ENCODE measurements around the gene CACNB2. TPM values are rescaled to one million over a fixed set of nuclear protein-coding genes. Genes with fewer than 3 reads are reported as not detected.

The CACNB2 gene
- polyA plus RNA-seq, 2 of the 4 experiments (the other 2 are of a cell fraction) = not detected

GRCh38 chr10:18197706-18198105 is 57.5 kb downstream of the CACNB2 start:
- H3K9me3 ChIP-seq = no peaks in the 10 kb centered on the region
- WGBS (ENCODE audit: missing lambda C conversion rate) = 26% methylated on average over 2 of the region's 2 CpGs
- ChIA-PET POLR2A (no interaction called here), CTCF (interaction anchor here (0.7 to 1.1 kb wide), 2 partner anchors 19 to 22 kb away, joined by 3 read pairs; no protein-coding TSS in a partner anchor)
- DNase-seq (ENCODE audit: low read depth in 1 of 2, low spot score in 1 of 2) = no peak
- H3K4me1 ChIP-seq = no peaks in the 10 kb centered on the region
- no peak for ATAC-seq
- H3K4me3 ChIP-seq = no peak overlapping the region
- TF ChIP-seq ZNF302 (CRISPR knock-in tag; IDR thresholded peaks at IDR 0.05) = no peak
- no peak for TF ChIP-seq RAD21 (conservative IDR thresholded peaks at IDR 0.05 in 1 of 2, IDR thresholded peaks at IDR 0.05 in 1 of 2)
- TF ChIP-seq BCL3 (IDR thresholded peaks at IDR 0.05) = no peak
- no peak for TF ChIP-seq ATOH8 (CRISPR knock-in tag; IDR thresholded peaks at IDR 0.05; ENCODE audit: low read depth)
- no peak for TF ChIP-seq GATA3 (IDR thresholded peaks at IDR 0.05; ENCODE audit: borderline replicate concordance)
- TF ChIP-seq CBX2 (IDR thresholded peaks at IDR 0.05; ENCODE audit: borderline replicate concordance, low read depth) = no peak
- no peak for TF ChIP-seq FOSB (CRISPR knock-in tag; IDR thresholded peaks at IDR 0.05)
- TF ChIP-seq EHF (CRISPR knock-in tag; IDR thresholded peaks at IDR 0.05) = no peak
- TF ChIP-seq PBX3 (IDR thresholded peaks at IDR 0.05) = no peak
- no peak for TF ChIP-seq MAFK (IDR thresholded peaks at IDR 0.05; ENCODE audit: partially characterized antibody)
- TF ChIP-seq ZFP36 (IDR thresholded peaks at IDR 0.05; ENCODE audit: borderline replicate concordance, partially characterized antibody) = no peak
- no peak for TF ChIP-seq MAZ (IDR thresholded peaks at IDR 0.05; ENCODE audit: borderline replicate concordance, low read depth, low read length)
- no peak for TF ChIP-seq RCOR1 (IDR thresholded peaks at IDR 0.05; ENCODE audit: low read depth, low read length)
- TF ChIP-seq HOXA7 (CRISPR knock-in tag; IDR thresholded peaks at IDR 0.05) = no peak
- no peak for TF ChIP-seq REST (IDR thresholded peaks at IDR 0.05)
- no peak for FAIRE-seq
- no peak overlapping the region for H3K27ac ChIP-seq
- H3K4me2 ChIP-seq = no peak overlapping the region

GRCh38 chr10:18201877-18202276 is 61.7 kb downstream of the CACNB2 start:
- Histone ChIP-seq H3K4me1 (no peaks in the 10 kb centered on the region), H3K27ac (no peak overlapping the region), H3K4me3 (no peak overlapping the region), H3K4me2 (no peak overlapping the region), H3K9me3 (no peaks in the 10 kb centered on the region)
- ChIA-PET POLR2A (no interaction called here), CTCF (no interaction called here)
- ATAC-seq (no peak), DNase-seq (ENCODE audit: low read depth in 1 of 2, low spot score in 1 of 2) (no peak), FAIRE-seq (no peak)
- TF ChIP-seq RFX5 (IDR thresholded peaks at IDR 0.05) = no peak
- TF ChIP-seq SREBF2 (IDR thresholded peaks at IDR 0.05) = no peak
- no peak for TF ChIP-seq FOSB (CRISPR knock-in tag; IDR thresholded peaks at IDR 0.05)
- no peak for TF ChIP-seq RNF2 (IDR thresholded peaks at IDR 0.05; ENCODE audit: borderline replicate concordance, low read depth)
- no peak for TF ChIP-seq BHLHE40 (IDR thresholded peaks at IDR 0.05; ENCODE audit: low read depth, low read length)
- no peak for TF ChIP-seq ZC3H11A (IDR thresholded peaks at IDR 0.05)
- TF ChIP-seq PBX3 (IDR thresholded peaks at IDR 0.05) = no peak
- TF ChIP-seq POLR2A (IDR thresholded peaks at IDR 0.05; ENCODE audit: low read length) = no peak
- TF ChIP-seq EHF (CRISPR knock-in tag; IDR thresholded peaks at IDR 0.05) = no peak
- no peak for TF ChIP-seq ATOH8 (CRISPR knock-in tag; IDR thresholded peaks at IDR 0.05; ENCODE audit: low read depth)
- no peak for TF ChIP-seq ESRRA (IDR thresholded peaks at IDR 0.05; ENCODE audit: borderline replicate concordance, low read length)
- no peak for TF ChIP-seq FOSL2 (IDR thresholded peaks at IDR 0.05)
- no peak for TF ChIP-seq FOSL2 (CRISPR knock-in tag; IDR thresholded peaks at IDR 0.05)
- TF ChIP-seq CEBPB (IDR thresholded peaks at IDR 0.05) = no peak
- no peak for TF ChIP-seq ELK1 (IDR thresholded peaks at IDR 0.05; ENCODE audit: low read depth, low read length)
- TF ChIP-seq MAFK (IDR thresholded peaks at IDR 0.05; ENCODE audit: partially characterized antibody) = no peak
- TF ChIP-seq RCOR1 (IDR thresholded peaks at IDR 0.05; ENCODE audit: low read depth, low read length) = no peak

All from A549 (cell line).